ENCODE results near the gene SLC46A1.
"Not testable (repeated sequence)": the region's sequence is repeated elsewhere in the genome, so short reads cannot be mapped to it uniquely, and the experiment has no call there.

The SLC46A1 gene

DNA sequence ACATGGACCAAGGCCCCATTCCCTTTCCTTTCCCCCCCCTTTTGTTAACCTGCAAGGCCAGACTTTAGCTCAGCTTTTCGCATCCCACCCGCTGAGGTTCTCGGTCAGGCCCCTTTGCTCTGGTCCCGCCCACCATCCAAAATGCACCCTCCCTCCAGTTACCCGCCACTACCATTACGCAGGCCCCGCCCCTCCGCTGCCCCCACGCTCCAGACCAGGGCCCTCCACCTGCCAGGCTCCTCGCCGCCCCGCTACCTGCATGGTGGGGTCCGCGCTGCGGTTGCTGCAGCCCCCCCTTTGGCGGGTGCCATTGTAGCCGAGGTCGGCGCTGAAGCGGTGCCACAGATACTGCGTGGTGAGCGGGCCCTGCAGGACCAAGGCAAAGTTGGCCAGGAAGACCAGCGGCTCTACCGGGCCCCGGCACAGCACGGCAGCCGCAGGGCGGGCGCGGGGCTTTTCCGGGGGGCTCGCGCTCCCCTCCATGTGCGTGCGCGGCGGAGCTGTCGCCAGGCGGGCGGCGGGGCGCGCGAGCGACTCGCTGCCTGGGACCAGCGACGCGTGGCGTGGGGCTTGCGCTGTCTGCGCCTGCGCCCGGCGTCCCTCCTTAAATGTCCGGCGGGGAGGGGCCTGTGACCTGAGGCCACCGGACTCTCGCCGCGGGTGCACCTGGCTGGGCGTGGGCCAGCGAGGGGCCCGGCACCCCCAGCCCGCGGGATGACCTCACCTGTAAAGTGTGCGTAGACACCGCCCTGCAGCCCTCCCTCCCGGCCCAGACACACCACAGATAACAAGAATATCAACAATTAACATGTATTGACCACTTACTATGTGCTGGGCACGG lies at the start of gene SLC46A1:
TSS of gene SLC46A1 (minus strand) at position 581 of the 841 bp plus-strand sequence. CDS start at position 483, 98 bp downstream.
- in situ Hi-C loops (cut with MboI; ENCODE audit: low sequenced_read_pairs) = no loop called here

DNA sequence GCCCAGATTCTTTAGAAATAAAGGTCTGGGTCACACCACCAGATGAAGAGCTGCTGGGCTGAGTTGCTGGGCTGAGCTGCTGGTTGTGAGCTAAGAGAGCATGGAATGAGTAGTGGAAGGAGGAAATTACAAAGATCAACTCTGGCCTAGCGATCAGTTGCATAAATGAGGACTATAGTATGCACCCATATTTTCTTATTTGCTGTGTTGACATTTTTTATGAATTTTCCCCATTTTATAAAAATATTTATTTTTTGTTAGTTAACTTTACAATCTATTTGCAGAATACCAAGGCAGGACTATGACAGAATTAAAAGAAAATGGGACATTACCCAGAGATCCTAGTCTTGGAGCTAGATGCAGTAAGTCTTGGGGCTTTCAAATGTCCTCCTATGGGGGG lies 43.8 kb upstream of the SLC46A1 start:
- in situ Hi-C loops (cut with MboI; ENCODE audit: low sequenced_read_pairs) = no loop called here

DNA sequence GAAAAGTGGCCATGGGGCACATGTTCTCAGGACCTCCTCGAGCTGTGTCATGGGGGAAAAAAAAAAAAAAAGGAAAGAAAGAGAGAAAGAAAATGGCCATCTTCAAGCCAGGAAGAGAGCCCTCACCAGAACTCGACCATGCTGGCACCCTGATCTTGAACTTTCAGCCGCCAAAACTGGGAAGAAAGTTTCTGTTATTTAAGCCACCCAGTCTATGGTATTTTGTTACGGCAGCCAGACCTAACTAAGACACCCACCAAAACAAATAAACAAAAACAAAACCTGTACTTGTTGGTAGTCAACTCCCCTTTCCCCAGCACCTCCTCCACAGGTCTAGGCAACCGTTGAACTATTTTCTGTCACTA lies 41.4 kb upstream of the SLC46A1 start:
- in situ Hi-C loops (cut with MboI; ENCODE audit: low sequenced_read_pairs) = no loop called here

DNA sequence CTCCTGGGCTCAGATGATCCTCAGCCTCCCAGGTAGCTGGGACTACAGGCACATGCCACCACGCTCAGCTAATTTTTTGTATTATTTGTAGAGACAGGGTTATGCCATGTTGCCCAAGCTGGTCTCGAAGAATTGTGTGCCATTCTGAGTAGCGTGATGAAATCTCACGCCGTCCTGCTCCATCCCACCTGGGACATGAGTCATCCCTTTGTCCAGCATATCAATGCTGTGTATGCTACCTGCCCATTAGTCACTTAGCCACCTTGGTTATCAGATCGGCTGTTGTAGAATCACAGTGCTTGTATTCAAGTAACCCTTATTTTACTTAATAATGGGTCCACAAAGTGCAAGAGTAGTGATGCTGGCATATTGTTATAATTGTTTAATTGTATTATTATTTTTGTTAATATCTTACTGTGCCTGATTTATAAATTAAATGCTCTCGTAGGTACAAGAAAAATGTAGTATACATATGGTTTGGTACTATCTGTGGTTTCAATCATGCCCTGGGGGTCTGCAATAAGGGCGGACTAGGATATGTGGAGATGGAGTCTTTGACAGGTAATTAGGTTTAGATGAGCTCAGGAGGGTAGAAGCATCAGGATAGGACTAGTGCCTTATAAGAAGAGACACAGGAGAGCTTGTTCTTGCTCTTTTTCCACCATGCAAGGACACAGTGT lies 40.8 kb upstream of the SLC46A1 start:
- in situ Hi-C loops (cut with MboI; ENCODE audit: low sequenced_read_pairs) = no loop called here

DNA sequence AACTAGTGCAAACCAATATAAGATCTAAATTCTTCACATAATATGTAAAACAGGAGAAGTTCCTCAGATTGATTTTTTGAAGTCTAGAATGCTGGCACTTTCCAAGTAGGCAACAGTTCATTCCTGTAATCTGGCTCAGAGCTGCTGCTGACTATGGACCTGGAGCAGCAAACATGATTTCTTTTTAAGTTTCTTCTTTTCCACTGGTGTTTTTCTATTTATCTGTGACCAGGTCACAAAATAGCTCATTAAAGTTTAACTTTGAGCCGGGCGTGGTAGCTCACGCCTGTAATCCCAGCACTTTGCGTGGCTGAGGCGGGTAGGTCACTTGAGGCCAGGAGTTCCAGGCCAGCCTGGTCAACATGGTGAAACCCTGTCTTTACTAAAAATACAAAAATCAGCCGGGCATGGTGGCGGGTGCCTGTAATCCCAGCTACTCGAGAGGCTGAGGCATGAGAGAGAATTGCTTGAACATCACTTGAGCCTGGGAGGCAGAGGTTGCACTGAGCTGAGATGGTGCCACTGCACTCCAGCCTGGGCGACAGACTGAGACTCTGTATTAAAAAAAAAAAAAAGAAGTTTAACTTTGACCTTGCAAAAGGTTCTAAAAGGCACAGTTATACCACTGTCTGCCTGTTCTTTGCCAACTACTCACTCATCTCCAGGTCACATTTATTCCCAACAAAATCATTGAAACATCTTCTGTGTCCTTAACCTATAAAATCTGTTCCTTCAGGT lies 38.1 kb upstream of the SLC46A1 start:
- in situ Hi-C loops (cut with MboI; ENCODE audit: low sequenced_read_pairs) = no loop called here

DNA sequence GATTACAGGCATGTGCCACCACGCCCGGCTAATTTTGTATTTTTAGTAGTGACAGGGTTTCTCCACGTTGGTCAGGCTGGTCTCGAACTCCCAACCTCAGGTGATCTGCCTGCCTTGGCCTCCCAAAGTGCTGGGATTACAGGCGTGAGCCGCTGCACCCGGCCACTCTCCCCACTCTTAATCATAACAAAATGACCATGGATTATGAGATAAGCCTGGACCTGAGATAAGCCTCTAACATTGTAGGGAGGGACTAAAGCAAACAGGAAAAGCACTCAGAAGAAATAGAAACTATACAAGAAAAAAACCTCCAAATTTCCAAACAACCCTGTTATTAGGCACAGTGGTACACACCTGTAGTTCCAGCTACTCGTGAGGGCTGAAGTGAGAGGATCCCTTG lies 28.3 kb upstream of the SLC46A1 start:
- in situ Hi-C loops (cut with MboI; ENCODE audit: low sequenced_read_pairs) = not testable (repeated sequence)

DNA sequence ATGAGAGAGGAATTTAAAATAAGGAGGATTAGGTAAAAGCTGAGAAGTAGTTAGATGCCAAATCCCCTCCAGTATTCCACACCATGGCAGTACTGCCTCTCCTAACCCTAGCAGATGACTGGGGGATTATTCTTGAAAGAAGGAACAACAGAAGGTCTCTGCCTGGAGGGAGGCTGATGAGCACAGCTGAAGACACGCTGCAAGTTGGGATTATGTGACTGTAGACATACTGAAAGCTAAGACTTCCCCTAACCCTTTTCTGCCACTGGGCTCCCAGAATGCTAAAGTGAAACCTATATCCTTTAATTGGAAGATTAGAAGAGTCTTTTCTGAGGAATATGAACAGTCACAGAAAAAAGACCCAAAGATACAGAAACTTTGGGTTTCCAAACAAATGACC lies 27.7 kb upstream of the SLC46A1 start:
- in situ Hi-C loops (cut with MboI; ENCODE audit: low sequenced_read_pairs) = no loop called here

DNA sequence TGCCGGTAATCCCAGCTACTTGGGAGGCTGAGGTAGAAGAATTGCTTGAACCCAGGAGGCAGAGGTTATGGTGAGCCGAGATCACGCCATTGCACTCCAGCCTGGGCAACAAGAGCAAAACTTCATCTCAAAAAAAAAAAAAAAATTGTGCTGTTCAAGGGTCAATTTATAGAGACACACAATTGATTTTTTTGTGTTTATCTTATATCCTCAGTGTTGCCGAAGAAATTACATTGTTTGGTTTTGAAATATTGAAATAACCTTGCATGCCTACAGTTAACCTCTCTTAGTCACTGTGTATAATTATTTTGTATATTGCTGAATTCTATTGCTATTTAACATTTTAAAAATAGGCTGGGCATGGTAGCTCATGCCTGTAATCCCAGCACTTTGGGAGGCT lies 22.0 kb upstream of the SLC46A1 start:
- in situ Hi-C loops (cut with MboI; ENCODE audit: low sequenced_read_pairs) = not testable (repeated sequence)

DNA sequence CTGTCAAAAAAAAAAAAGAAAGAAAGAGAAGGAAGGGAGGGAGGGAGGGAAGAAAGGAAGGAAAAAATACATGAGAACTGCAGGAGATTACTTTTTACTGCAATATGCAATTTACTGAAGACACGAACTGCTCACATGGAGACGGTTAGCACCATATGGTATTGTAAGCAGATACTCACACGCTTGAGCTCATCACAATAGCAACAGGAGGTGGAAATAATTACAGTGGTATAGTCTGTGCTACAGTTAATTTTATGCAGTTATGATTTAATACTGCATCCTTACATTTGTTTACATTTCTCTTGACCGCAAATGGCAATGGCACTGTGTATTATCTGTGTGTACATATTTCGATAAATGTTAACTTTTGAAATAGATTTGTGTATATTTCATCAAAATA lies 21.4 kb upstream of the SLC46A1 start:
- in situ Hi-C loops (cut with MboI; ENCODE audit: low sequenced_read_pairs) = no loop called here

DNA sequence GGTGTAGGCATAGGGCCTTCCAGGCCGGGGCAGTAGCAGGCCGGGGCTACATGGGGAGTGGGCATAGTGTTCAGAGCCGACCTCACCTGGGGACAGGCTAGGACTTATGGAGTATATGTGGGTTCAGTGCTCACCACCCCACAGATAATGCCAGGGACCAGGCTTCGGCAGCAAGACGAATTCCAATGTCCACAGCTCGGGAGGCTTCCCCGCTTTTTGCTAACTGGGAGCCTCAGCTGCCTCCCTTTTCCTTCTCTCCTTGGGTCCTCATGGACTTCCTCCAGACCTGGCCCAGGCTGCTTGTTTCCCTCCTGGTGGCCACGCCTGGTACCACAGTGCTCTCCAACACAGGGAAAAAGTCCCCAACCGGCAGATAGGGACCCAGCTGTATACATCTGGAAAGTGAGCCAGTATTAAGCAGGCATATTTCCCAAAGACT lies 20.1 kb upstream of the SLC46A1 start:
- in situ Hi-C loops (cut with MboI; ENCODE audit: low sequenced_read_pairs) = no loop called here

DNA sequence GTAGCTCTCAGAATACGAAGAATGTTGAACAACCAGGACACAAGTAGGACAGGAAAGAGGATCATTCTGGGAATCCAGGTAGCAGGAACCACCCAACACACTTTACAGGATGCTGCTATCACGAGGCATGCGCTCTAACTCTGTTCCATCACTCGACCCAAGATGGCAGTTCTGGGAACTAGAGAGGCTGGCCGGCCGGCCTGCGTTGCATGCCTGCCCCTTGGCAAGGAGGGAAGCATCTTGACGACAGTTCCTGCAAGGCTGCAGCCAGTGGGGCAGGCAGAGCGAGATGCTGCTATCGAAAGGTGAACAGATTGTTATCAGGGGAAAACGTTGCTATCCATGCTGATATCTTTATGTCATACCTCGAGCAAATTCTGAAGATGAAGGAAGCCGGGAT lies 19.2 kb upstream of the SLC46A1 start:
- in situ Hi-C loops (cut with MboI; ENCODE audit: low sequenced_read_pairs) = no loop called here

DNA sequence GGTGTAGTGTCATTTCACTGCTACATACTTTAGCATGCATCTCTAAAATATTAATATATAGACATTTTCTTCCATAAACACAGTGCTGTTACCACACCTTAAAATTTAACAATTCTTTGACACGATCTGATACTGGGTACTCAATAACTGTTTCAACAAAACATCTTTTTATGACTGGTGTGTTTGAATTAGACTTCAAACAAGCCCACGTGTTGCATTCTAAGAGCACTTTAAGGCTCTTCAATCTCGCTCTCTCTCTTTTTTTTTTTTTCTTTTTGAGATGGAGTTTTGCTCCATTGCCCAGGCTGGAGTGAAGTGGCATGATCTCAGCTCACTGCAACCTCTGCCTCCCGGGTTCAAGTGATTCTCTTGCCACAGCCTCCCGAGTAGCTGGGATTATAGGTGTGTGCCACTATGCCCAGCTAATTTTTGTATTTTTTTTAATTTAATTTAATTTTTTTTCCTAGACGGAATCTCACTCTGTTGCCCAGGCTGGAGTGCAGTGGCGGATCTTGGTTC lies 15.8 kb upstream of the SLC46A1 start:
- in situ Hi-C loops (cut with MboI; ENCODE audit: low sequenced_read_pairs) = no loop called here

DNA sequence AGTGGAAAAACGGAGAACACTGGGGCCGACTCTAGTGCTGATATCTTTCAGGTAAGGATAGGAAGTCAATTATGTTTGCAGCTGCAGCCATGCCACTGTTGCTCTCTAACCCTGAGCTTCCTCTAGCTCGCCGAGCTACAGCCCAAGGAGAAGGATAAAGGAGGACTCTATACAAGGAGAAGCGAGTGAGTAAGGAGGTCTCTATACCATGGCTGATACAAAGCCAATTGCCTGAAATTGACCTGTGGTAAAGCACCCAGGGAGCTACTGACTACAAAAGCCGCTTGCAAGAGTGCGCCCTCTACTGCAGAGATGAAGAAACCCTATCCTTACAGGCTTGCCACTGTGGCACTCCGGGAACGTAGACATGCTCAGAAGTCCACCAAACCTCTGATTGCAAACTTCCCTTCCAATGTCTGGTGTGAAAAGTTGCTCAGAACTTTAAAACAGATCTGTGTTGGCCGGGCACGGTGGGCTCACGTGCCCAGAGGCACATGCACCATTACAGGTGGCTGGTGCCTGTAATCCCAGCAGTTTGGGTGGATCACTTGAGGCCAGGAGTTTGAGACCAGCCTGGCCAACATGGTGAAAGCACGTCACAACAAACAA lies 10.8 kb upstream of the SLC46A1 start:
- in situ Hi-C loops (cut with MboI; ENCODE audit: low sequenced_read_pairs) = no loop called here

DNA sequence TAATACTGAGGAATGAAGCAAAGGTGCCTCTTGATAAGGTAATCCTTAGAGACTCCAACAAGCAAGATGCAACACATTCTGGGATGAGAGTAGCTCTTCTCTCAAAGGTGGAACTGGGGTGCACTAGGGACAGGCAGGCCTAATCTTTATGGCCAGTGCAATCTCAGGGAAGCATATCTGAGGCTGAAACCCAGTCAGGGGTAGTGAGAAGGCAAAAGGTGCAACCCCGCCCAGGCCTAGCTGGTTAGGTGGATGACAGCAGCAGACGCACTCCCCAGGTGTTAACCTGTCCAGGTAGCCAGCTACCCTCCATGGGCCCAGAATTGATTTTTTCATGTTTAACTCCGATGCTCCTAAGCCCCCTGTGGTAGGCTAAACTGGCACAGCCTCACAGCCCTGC lies 9.9 kb upstream of the SLC46A1 start:
- in situ Hi-C loops (cut with MboI; ENCODE audit: low sequenced_read_pairs) = no loop called here

DNA sequence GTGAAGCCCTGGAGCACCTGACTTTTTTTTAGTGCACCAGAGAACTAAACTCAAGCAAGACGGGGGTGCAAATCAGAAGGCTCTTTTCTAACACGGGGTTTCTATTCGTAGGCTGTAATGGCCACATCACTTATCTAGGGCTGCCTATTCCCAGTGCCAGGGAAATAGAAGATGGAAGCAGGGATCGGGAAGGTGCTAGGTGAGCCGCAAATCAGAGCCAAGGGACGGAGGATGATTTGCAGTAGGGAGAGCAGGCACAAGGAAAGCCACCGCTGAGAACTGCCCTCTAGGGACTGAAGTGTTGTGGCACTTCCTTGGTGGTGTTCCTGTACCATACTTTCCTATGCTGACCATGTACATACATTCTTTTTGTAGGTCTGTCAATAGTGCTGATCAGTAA lies 7.8 kb upstream of the SLC46A1 start:
- in situ Hi-C loops (cut with MboI; ENCODE audit: low sequenced_read_pairs) = no loop called here

DNA sequence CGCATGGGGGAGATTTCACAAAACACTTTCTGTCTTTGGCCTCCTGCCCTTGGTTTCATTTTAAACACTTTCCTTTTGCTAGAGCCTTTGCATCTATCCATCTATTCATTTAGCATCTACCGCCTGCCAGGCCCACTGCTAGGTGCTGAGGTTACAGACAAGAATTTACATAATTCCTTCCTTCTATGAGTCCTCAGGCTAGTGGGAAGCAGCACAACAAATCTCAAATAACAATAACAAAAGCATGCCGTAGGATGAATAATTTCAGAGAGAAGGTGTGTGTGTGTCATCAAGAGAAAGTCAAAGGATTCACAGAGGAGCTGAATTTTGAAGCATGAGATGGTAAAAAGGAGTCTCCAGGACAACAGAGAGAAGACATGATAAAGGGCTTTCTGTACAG lies 6.1 kb upstream of the SLC46A1 start:
- in situ Hi-C loops (cut with MboI; ENCODE audit: low sequenced_read_pairs) = no loop called here

DNA sequence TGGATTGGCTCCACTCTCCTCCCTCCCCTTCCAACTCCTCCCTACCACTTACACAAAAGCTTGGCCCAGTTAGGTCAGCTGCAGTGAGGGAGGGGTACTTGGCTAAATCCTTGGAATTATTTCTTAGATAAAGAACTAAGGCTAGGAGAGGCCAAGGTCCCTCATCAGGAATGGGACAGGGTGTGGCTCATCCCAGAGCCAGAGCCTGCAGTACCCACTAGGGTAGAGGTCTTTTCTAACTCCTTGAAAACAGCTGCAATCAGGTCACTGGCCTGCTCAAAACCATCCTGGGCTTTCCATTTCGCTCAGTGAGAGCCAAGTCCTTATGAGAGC lies 1.9 kb upstream of the SLC46A1 start:
- in situ Hi-C loops (cut with MboI; ENCODE audit: low sequenced_read_pairs) = no loop called here

DNA sequence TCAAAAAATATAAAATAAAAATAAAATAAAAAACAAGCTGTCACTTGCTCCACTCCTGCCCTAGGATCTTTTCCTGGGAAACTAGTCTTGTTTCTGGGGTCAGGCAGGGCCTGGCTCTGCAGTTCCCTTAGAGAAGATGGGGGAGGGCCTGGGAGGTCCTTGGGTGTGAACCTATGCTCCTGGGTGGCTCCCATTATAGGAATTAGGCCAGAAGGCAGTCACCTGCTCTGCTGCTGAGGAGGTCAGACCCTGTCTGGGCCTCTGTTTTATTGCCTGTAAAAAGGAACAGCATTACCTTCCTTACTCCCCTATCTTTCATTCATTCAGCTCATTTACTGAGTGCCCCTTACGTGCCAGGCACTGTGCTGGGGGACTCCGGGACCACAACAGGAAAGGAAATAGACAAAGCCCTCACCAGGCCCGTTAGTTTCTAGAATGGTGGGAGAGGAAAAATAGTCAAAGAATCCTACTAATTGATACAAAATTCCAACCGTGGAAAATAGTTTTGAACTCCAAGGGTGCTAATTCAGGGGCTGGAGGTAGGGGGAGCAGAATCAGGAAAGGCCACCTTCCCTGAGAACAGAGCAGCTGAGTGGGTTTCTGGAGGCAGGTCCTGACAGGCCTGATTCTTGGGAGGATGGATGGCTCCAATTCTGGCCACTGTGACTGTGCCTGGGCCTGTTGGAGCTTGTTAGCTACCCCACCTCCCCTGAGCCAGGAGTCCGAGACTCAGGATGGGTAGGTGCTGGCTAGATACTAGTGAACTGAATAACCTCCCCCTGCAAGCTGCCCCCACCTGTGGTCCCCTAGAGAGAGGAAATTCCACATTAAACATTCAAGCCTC lies 1.3 kb upstream of the SLC46A1 start:
- in situ Hi-C loops (cut with MboI; ENCODE audit: low sequenced_read_pairs) = no loop called here

DNA sequence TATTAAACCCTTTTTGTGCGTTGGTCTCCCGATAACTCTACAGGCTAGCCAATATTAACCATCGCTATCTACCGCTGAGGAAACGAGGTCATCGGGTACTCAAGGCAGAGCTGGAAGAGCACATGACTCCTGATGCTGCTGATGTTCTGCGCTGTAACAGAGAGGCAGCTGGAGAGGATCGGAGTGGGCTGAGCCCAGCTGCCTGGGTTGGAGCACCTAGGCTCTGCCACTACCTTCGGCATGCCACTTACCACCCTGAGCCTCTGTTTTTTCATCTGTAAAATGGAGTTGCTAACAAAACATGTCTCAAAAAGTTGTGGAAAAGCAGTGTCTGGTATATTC lies 432 bp upstream of the SLC46A1 start:
- in situ Hi-C loops (cut with MboI; ENCODE audit: low sequenced_read_pairs) = no loop called here

DNA sequence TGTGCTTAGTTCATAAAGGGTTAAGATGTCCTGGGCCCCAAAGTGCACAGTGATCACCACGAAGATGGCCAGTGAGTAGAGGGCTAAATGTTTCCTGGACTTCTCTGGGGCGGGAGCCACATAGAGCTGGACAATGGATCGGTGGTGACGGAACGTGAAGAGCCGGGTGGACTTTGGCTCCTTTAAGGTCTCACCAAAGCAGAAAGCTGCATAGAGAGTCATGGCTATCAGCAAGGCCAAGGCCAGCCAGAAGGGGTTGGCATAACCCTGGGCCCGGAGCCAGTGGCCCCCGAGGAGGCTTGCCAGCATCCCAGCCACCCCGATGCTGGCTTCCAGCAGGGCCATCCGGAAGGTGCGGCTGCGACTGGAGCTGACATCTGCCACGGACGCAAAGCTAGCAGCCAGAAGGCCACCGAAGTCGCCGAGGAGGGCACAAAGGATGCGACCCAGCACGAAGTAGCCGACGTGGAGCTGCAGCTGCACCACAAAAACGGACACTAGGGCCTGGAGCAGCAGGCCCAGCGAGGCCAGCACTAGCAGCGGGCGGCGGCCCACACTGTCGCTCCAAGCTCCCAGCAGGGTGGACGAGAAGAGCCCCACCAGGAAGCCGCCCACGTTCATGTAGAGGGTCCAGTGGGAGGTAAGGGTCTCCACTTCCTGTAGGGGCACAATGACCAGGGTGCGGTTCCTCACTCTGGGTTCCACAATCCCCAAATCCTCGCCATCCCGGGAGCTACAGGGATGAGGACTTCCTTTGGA lies 1.0 kb downstream of the SLC46A1 start:
- in situ Hi-C loops (cut with MboI; ENCODE audit: low sequenced_read_pairs) = no loop called here
